BLaER1 treated with 17β-estradiol and CSF1 and Interleukin-3, amounts not matched to agents 10 nM and 100 nM (cell line): Measurements from ENCODE around the gene POLD2.

Experiments
- H3K27ac ChIP-seq, 11 experiments: shearing (Covaris generic); formaldehyde crosslinking; 2 replicates each; pipeline ENCODE4 v1.8.1; 2022
- H3K27me3 ChIP-seq, 11 experiments: shearing (Covaris generic); formaldehyde crosslinking; 2 replicates each; pipeline ENCODE4 v1.8.1; 2022
- H3K36me3 ChIP-seq, 11 experiments: shearing (Covaris generic); formaldehyde crosslinking; 2 replicates each; pipeline ENCODE4 v1.8.1; 2022
- H3K4me1 ChIP-seq, 10 experiments: shearing (Covaris generic); formaldehyde crosslinking; 2 replicates each; pipeline ENCODE4 v1.8.1; 2022
- H3K4me2 ChIP-seq, 11 experiments: shearing (Covaris generic); formaldehyde crosslinking; 2 replicates each; pipeline ENCODE4 v1.8.1; 2022
- H3K4me3 ChIP-seq, 10 experiments: shearing (Covaris generic); formaldehyde crosslinking; 2 replicates each; pipeline ENCODE4 v1.8.1; 2022
- H3K9ac ChIP-seq, 11 experiments: shearing (Covaris generic); formaldehyde crosslinking; 2 replicates each; pipeline ENCODE4 v1.8.1; 2022
- H3K9me3 ChIP-seq, 11 experiments: shearing (Covaris generic); formaldehyde crosslinking; replicated peaks in 1 of 11; 2 replicates each; pipeline ENCODE4 v1.8.1; 2022
- H4K20me1 ChIP-seq, 11 experiments: shearing (Covaris generic); formaldehyde crosslinking; 2 replicates each; pipeline ENCODE4 v1.8.1; 2022
- Cebpa-rat ChIP-seq, 11 experiments: shearing (Covaris generic); IDR thresholded peaks; 2 replicates each; pipeline ENCODE4 v1.8.1; 2022

The POLD2 gene

DNA sequence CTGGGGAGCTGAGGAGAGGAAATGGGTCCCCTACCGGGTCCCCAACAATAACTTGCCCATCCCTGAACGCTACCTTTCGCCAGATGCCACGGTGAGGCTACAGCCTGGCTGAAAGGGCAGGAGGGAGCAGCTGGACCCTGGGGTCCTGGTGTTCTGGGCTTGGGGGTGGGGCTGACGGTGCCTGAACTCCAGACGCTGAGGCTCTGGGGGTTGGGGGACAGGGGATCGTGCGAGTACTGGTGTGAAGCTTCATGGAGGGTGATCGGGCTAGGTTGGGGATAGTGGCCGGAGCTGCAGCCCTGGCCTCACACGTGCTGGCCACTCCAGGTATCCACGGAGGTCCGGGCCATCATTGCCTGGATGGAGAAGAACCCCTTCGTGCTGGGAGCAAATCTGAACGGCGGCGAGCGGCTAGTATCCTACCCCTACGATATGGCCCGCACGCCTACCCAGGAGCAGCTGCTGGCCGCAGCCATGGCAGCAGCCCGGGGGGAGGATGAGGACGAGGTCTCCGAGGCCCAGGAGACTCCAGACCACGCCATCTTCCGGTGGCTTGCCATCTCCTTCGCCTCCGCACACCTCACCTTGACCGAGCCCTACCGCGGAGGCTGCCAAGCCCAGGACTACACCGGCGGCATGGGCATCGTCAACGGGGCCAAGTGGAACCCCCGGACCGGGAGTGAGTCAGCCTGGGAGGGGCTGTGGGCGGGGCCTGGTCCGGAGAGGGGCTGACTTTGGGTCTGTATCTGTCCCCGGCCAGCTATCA is 10.9 kb downstream of the POLD2 start:
- no peaks in the 10 kb centered on the region for H3K27me3 ChIP-seq
- no peaks in the 10 kb centered on the region for H3K9me3 ChIP-seq
- peaks cover 72 to 99% (median 97%) of the 10 kb centered on the region in 11 experiments for H3K36me3 ChIP-seq
- H3K4me3 ChIP-seq: no peak overlapping the region
- TF ChIP-seq Cebpa-rat (IDR thresholded peaks at IDR 0.05): no peak
- 0 out of 22 replicates have a peak overlapping the region, but pooled peaks of 2 of the 11 experiments have one; percentile 3 to 23 for H3K27ac ChIP-seq
- H3K4me1 ChIP-seq: peaks cover 0 to 20% (median 4%) of the 10 kb centered on the region in 10 experiments; a peak in 15 of 20 replicates
- H4K20me1 ChIP-seq: peaks cover 0 to 99% (median 94%) of the 10 kb centered on the region in 11 experiments; a peak in 18 of 22 replicates
- no peak overlapping the region for H3K4me2 ChIP-seq
- H3K9ac ChIP-seq: no peak overlapping the region; a peak in 1 of 22 replicates

DNA sequence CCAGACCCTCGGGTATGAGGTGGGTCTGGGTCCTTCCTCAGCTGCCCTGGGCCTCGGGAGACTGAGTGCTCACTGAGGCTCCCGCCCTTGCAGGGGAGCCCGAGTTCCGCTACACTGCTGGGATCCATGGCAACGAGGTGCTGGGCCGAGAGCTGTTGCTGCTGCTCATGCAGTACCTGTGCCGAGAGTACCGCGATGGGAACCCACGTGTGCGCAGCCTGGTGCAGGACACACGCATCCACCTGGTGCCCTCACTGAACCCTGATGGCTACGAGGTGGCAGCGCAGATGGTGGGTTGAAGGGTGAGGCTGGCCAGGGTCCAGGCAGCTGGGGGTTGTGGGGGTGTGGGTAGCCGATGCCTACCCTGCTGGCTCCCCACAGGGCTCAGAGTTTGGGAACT is 11.6 kb downstream of the POLD2 start:
- H4K20me1 ChIP-seq: peaks cover 0 to 99% (median 94%) of the 10 kb centered on the region in 11 experiments; a peak in 17 of 22 replicates
- no peaks in the 10 kb centered on the region for H3K27me3 ChIP-seq
- no peak for TF ChIP-seq Cebpa-rat (IDR thresholded peaks at IDR 0.05)
- no peaks in the 10 kb centered on the region for H3K9me3 ChIP-seq
- H3K4me2 ChIP-seq: no peak overlapping the region
- H3K36me3 ChIP-seq: peaks cover 66 to 99% (median 97%) of the 10 kb centered on the region in 11 experiments
- no peak overlapping the region; a peak in 1 of 22 replicates for H3K9ac ChIP-seq
- H3K27ac ChIP-seq: 0 out of 22 replicates have a peak overlapping the region, but pooled peaks of 2 of the 11 experiments have one; percentile 3 to 23
- no peak overlapping the region for H3K4me3 ChIP-seq
- peaks cover 0 to 27% (median 11%) of the 10 kb centered on the region in 10 experiments; a peak in 18 of 20 replicates for H3K4me1 ChIP-seq

DNA sequence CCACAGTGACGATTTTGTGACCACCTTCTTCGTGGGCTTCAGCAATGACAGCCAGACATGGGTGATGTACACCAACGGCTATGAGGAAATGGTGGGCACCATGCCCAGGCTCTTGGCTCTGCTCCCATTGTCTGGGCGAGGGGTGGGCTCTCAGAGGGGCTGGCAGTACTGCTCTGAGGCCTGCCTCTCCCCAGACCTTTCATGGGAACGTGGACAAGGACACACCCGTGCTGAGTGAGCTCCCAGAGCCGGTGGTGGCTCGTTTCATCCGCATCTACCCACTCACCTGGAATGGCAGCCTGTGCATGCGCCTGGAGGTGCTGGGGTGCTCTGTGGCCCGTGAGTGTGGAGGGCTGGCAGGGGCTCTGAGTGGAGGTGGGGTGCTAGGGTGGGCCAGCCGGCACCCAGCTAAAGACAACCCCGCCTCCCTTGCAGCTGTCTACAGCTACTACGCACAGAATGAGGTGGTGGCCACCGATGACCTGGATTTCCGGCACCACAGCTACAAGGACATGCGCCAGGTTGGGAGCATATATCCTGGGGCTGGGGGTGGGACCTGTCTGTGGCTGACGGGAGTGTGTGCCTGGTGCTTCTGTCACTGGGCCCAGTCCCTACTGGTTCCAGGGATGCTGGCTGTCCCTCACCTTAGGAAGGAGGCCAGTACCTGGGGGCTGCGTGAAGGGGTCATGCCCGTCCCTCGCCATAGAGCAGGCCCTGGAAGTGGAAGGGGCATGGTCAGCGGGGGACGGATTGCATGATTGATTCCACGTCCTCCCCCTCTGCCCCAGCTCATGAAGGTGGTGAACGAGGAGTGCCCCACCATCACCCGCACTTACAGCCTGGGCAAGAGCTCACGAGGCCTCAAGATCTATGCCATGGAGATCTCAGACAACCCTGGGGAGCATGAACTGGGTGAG is 12.4 kb downstream of the POLD2 start:
- Histone ChIP-seq H3K9ac (no peak overlapping the region; a peak in 1 of 22 replicates), H3K9me3 (no peaks in the 10 kb centered on the region), H4K20me1 (peaks cover 0 to 99% (median 94%) of the 10 kb centered on the region in 11 experiments; a peak in 18 of 22 replicates), H3K4me2 (no peak overlapping the region), H3K27ac (no peak overlapping the region), H3K4me1 (peaks cover 6 to 34% (median 19%) of the 10 kb centered on the region in 10 experiments), H3K36me3 (peaks cover 58 to 99% (median 97%) of the 10 kb centered on the region in 11 experiments), H3K27me3 (no peaks in the 10 kb centered on the region), H3K4me3 (no peak overlapping the region)
- no peak for TF ChIP-seq Cebpa-rat (IDR thresholded peaks at IDR 0.05)

DNA sequence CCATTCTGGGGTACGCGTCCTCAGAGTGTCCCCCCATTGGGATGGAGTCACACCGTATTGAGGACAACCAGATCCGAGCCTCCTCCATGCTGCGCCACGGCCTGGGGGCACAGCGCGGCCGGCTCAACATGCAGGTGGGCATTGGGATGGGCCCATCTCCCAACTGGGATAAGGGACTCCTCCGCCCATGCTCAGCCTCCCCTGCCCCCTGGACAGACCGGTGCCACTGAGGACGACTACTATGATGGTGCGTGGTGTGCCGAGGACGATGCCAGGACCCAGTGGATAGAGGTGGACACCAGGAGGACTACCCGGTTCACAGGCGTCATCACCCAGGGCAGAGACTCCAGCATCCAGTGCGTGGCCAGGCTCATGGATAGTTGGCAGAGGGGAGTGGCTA is 13.4 kb downstream of the POLD2 start:
- Histone ChIP-seq H3K27me3 (no peaks in the 10 kb centered on the region), H3K4me3 (no peak overlapping the region), H3K9me3 (no peaks in the 10 kb centered on the region), H3K9ac (no peak overlapping the region), H3K4me1 (peaks cover 16 to 44% (median 29%) of the 10 kb centered on the region in 10 experiments), H3K4me2 (no peak overlapping the region), H4K20me1 (peaks cover 0 to 99% (median 94%) of the 10 kb centered on the region in 11 experiments; a peak in 18 of 22 replicates), H3K27ac (no peak overlapping the region), H3K36me3 (peaks cover 49 to 91% (median 87%) of the 10 kb centered on the region in 11 experiments)
- no peak for TF ChIP-seq Cebpa-rat (IDR thresholded peaks at IDR 0.05)

DNA sequence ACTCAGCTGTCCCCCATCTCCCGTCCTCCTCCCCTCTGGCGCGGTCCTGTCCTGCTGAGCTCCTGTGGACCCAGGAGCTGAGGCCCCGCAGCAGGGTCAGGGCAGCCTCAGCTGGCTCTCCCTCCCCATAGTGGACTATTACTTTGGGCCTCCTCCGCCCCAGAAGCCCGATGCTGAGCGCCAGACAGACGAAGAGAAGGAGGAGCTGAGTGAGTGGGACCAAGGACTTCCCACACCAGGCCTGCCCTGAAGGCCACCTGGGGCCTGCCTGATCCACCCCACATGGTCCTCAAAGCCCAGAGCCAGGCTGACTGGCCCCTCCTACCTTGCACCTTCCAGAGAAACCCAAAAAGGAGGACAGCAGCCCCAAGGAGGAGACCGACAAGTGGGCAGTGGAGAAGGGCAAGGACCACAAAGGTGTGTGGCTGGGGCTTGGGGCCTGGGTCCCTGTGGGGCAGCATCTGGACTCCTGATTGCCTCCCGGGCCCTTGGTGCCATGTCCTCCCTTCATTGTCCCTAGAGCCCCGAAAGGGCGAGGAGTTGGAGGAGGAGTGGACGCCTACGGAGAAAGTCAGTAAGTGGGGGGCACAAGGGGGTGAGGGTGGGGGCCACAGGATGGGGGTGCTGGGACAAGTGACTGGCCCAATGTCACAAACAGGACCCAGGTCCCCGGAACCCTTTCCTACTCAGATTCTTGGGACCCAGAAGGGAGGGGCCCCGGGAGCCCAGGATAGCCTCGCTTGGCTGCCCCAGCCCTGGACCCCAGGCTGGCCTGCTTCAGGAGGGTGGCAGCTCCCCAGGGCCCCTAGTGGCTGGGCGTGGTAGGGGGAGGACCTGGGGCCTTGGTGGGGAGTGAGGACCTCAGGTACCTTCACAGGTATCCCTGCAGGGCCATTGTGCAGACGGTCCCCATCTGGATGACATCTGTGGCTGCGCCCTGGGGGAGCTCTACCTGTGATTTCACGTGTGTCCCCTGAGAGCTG is 14.3 kb downstream of the POLD2 start:
- H4K20me1 ChIP-seq: peaks cover 0 to 94% (median 87%) of the 10 kb centered on the region in 11 experiments; a peak in 18 of 22 replicates
- H3K27me3 ChIP-seq: no peaks in the 10 kb centered on the region
- peak overlapping the region in 2 of 11 experiments; percentile 28; a peak in 2 of 22 replicates for H3K27ac ChIP-seq
- H3K4me3 ChIP-seq: no peak overlapping the region
- no peak for TF ChIP-seq Cebpa-rat (IDR thresholded peaks at IDR 0.05)
- peak overlapping the region in 6 of 11 experiments; percentile 22 to 89 (median 86); a peak in 8 of 22 replicates for H3K9ac ChIP-seq
- peak overlapping the region in 2 of 11 experiments; percentile 90 to 92; a peak in 2 of 22 replicates for H3K4me2 ChIP-seq
- peaks cover 39 to 82% (median 78%) of the 10 kb centered on the region in 11 experiments for H3K36me3 ChIP-seq
- no peaks in the 10 kb centered on the region for H3K9me3 ChIP-seq
- peaks cover 18 to 46% (median 32%) of the 10 kb centered on the region in 10 experiments for H3K4me1 ChIP-seq

DNA sequence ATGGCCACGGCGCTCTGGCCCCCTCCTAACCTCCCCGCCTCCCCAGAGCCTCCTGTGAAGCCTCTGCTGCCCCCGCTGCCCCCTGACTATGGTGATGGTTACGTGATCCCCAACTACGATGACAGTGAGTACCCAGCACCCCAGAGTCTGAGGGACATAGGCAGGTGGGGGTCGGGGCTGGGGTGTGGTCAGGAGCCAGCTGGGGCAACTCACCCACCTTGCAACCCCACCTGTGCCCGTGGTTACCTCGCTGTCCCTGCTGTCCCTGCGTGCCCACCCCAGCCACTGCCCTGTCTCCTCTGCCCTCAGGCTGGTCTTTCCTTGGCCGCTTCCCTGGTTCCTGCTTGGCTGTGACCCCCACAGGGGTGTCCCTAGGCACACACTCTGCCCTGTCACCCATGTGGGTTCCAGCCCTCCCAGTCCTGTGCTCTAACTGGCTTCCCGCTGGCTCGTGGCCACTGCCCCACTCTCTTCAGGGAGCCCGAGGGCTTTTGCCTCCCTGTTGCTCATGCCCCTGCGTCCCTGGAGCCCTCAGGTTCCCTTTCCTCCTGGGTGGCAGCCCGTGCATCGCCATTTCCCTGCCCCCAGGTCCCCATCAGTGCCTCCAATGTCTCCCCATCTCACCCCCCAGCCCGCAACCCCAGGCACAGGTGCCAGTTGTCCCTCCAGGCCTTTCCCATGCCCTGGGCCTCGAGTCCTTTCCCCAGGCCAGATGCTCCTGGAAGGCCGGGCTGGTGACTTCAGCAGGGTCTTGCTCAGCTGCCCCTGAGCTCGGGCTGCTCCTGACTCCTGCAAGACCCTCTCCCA is 15.2 kb downstream of the POLD2 start:
- Histone ChIP-seq H3K4me1 (peaks cover 25 to 53% (median 39%) of the 10 kb centered on the region in 10 experiments), H4K20me1 (peaks cover 0 to 87% (median 82%) of the 10 kb centered on the region in 11 experiments; a peak in 18 of 22 replicates), H3K27me3 (no peaks in the 10 kb centered on the region; a peak in 1 of 22 replicates), H3K36me3 (peaks cover 34 to 74% (median 71%) of the 10 kb centered on the region in 11 experiments), H3K4me3 (no peak overlapping the region; a peak in 1 of 20 replicates), H3K27ac (peak overlapping the region in 3 of 11 experiments; percentile 28 to 79 (median 43); a peak in 5 of 22 replicates), H3K9ac (peak overlapping the region in 7 of 11 experiments; percentile 22 to 89 (median 86); a peak in 11 of 22 replicates), H3K4me2 (peak overlapping the region in 4 of 11 experiments; percentile 90 to 98 (median 94); a peak in 7 of 22 replicates), H3K9me3 (no peaks in the 10 kb centered on the region)
- no peak for TF ChIP-seq Cebpa-rat (IDR thresholded peaks at IDR 0.05)
